Right atrium auricular region (tissue), 2 donors: Measurements from ENCODE around the gene SMIM29. TPM values are rescaled to one million over a fixed set of nuclear protein-coding genes. Genes with fewer than 3 reads are reported as not detected.

ENCODE experiments used
- DNase-seq: peaks from one replicate; pipeline ENCODE4 v3.0.0-alpha.2; 2019; ENCODE audit warnings: low spot score
- H3K27ac ChIP-seq, 2 donors: fragments of 200-600 bp; sonication (generic); 1 replicate in 1 of 2; 2 replicates in 1 of 2; pipeline ENCODE4 v1.5.1; 2016 to 2019
- H3K27me3 ChIP-seq, 2 donors: fragments of 200-600 bp; sonication (generic); one replicate each; pipeline versions ENCODE4 v1.5.1 to v1.6.0; 2017 to 2019
- H3K36me3 ChIP-seq: fragments of 200-600 bp; sonication (generic); one replicate; pipeline ENCODE4 v1.5.1; 2016
- H3K4me1 ChIP-seq, 2 donors: fragments of 200-600 bp; sonication (generic); one replicate each; pipeline versions ENCODE4 v1.5.1 to v1.6.0; 2017 to 2019
- H3K4me3 ChIP-seq, 2 donors: fragments of 200-600 bp; sonication (generic); 1 replicate in 1 of 2; 2 replicates in 1 of 2; pipeline ENCODE4 v1.5.1; 2017 to 2019; ENCODE audit warnings: mild to moderate bottlenecking in 1 of 2, moderate library complexity in 1 of 2
- H3K9me3 ChIP-seq, 2 donors: fragments of 200-600 bp; sonication (generic); one replicate each; pipeline ENCODE4 v1.5.1; 2019
- CTCF ChIP-seq, 2 donors: fragments of 200-600 bp; sonication (generic); IDR thresholded peaks; one replicate each; pipeline ENCODE4 v1.5.1; 2019; ENCODE audit warnings: antibody characterized with exemption in 2 of 2
- total RNA-seq, 2 donors: library from RNA; depleted of rRNA; stranded (reverse); fragments of >200 nt; gene quantifications; one replicate each; pipeline ENCODE4 v1.1.0, GENCODE V29; 2016

SMIM29 gene
- total RNA-seq, 2 donors from 2014 or later: 21.7 to 29.4 TPM

GRCh38 chr6:34207695-34208443 lies 40.9 kb downstream of the SMIM29 start:
- H3K4me1 ChIP-seq: no peaks in the 10 kb centered on the region
- no peak overlapping the region for H3K4me3 ChIP-seq
- no peak overlapping the region for H3K27ac ChIP-seq
- TF ChIP-seq CTCF (IDR thresholded peaks at IDR 0.05): no peak
- DNase-seq: no peak
- H3K9me3 ChIP-seq: no peaks in the 10 kb centered on the region
- no peaks in the 10 kb centered on the region for H3K36me3 ChIP-seq
- H3K27me3 ChIP-seq: no peaks in the 10 kb centered on the region

- TF ChIP-seq CTCF (IDR thresholded peaks at IDR 0.05): no peak
- H3K4me3 ChIP-seq: no peak overlapping the region
Observed at GRCh38 chr6:34206726-34207125, 42.1 kb downstream of the SMIM29 start.

GRCh38 chr6:34205916-34206315 lies 42.9 kb downstream of the SMIM29 start:
- Histone ChIP-seq H3K4me1 (no peaks in the 10 kb centered on the region), H3K27ac (no peak overlapping the region), H3K27me3 (no peaks in the 10 kb centered on the region), H3K9me3 (no peaks in the 10 kb centered on the region), H3K36me3 (no peaks in the 10 kb centered on the region), H3K4me3 (no peak overlapping the region)
- no peak for DNase-seq
- TF ChIP-seq CTCF (IDR thresholded peaks at IDR 0.05): no peak

More at GRCh38 chr6:34206726-34207125, 42.1 kb downstream of the SMIM29 start:
- no peak for DNase-seq
- Histone ChIP-seq H3K27ac (no peak overlapping the region), H3K36me3 (no peaks in the 10 kb centered on the region), H3K27me3 (no peaks in the 10 kb centered on the region), H3K9me3 (no peaks in the 10 kb centered on the region), H3K4me1 (no peaks in the 10 kb centered on the region)

GRCh38 chr6:34205466-34205865 lies 43.3 kb downstream of the SMIM29 start:
- H3K4me3 ChIP-seq: no peak overlapping the region
- no peaks in the 10 kb centered on the region for H3K4me1 ChIP-seq
- no peak overlapping the region for H3K27ac ChIP-seq
- H3K36me3 ChIP-seq: no peaks in the 10 kb centered on the region
- no peaks in the 10 kb centered on the region for H3K9me3 ChIP-seq
- no peaks in the 10 kb centered on the region for H3K27me3 ChIP-seq
- no peak for DNase-seq
- TF ChIP-seq CTCF (IDR thresholded peaks at IDR 0.05): no peak

GRCh38 chr6:34204693-34205092 lies 44.1 kb downstream of the SMIM29 start:
- Histone ChIP-seq H3K4me3 (no peak overlapping the region), H3K27me3 (no peaks in the 10 kb centered on the region), H3K36me3 (no peaks in the 10 kb centered on the region), H3K9me3 (no peaks in the 10 kb centered on the region), H3K27ac (no peak overlapping the region), H3K4me1 (no peaks in the 10 kb centered on the region)
- DNase-seq: no peak
- no peak for TF ChIP-seq CTCF (IDR thresholded peaks at IDR 0.05)
